ENCODE results near the gene CERCAM. TPM values are rescaled to one million over a fixed set of nuclear protein-coding genes. Genes with fewer than 3 reads are reported as not detected.

The CERCAM gene
- total and polyA plus RNA-seq, 2 of the 4 experiments (the other 2 are of a cell fraction), result 15.1 to 118 TPM

- dilution Hi-C loops (cut with HindIII; ENCODE audit: low sequenced_read_pairs, unreplicated experiment) (no loop called here), in situ Hi-C loops (cut with MboI; ENCODE audit: low sequenced_read_pairs) (no loop called here), intact Hi-C loops (cut with micrococcal nuclease) (no loop called here)
- POLR2A ChIA-PET (ENCODE audit: unreplicated experiment), result no interaction called here
- H3K9ac ChIP-seq (ENCODE audit: low read depth, low read length), result no peak overlapping the region
- no peak overlapping the region for H3K27ac ChIP-seq (ENCODE audit: insufficient read depth, low read length)
- no peak overlapping the region for H4K91ac ChIP-seq (ENCODE audit: insufficient read depth, low read depth, low read length)
- peaks cover 0 to 8% of the 10 kb centered on the region in 2 experiments; a peak in 3 of 4 replicates for H3K79me1 ChIP-seq (ENCODE audit: low read depth in 1 of 2, low read length in 2 of 2)
- no peak overlapping the region for H2BK15ac ChIP-seq (ENCODE audit: low read depth, low read length)
- DNase-seq, result no peak
- H3K9me3 ChIP-seq (ENCODE audit: control insufficient read depth, insufficient read depth, low read length), result no peaks in the 10 kb centered on the region
- no peaks in the 10 kb centered on the region for H4K20me1 ChIP-seq (ENCODE audit: insufficient read depth, low read length)
- no peak overlapping the region for H2BK5ac ChIP-seq (ENCODE audit: low read depth, low read length, poor library complexity, severe bottlenecking)
- H3K23ac ChIP-seq (ENCODE audit: low read depth, low read length), result no peak overlapping the region
- no peaks in the 10 kb centered on the region for H3K36me3 ChIP-seq (ENCODE audit: control insufficient read depth, insufficient read depth, low read length)
- H4K8ac ChIP-seq (ENCODE audit: low read depth in 2 of 2, low read length in 2 of 2), result no peak overlapping the region
- H3K18ac ChIP-seq (ENCODE audit: low read depth, low read length), result no peak overlapping the region
- H2BK120ac ChIP-seq (ENCODE audit: low read depth, low read length), result no peak overlapping the region
- no peak for ATAC-seq (ENCODE audit: low read depth)
- peaks cover 5% of the 10 kb centered on the region for H3K4me1 ChIP-seq (ENCODE audit: control insufficient read depth, insufficient read depth, low read length)
- H2AFZ ChIP-seq (replicated peaks; ENCODE audit: low read length, poor library complexity), result no peak overlapping the region
- H3K4ac ChIP-seq (ENCODE audit: low read depth, low read length), result no peak overlapping the region
- no peak overlapping the region for H3K4me2 ChIP-seq (ENCODE audit: low read depth, low read length)
- no CpG with 5 or more reads among the region's 6 CpGs for WGBS, 2 experiments (ENCODE audit: extremely low coverage in 2 of 2, insufficient read length in 1 of 2)
- no peak overlapping the region for H3K56ac ChIP-seq (ENCODE audit: extremely low read depth, insufficient read depth, low read length)
- no peaks in the 10 kb centered on the region for H3K9me1 ChIP-seq (ENCODE audit: insufficient read depth, low read length)
- no peak overlapping the region for H4K5ac ChIP-seq (ENCODE audit: low read depth, low read length)
- no peak overlapping the region for H2AK9ac ChIP-seq (replicated peaks; ENCODE audit: low read depth, low read length, poor library complexity)
- H3K14ac ChIP-seq (replicated peaks; ENCODE audit: low read depth, low read length), result no peak overlapping the region
- no peak for TF ChIP-seq CHD1 (IDR thresholded peaks at IDR 0.05; ENCODE audit: low read depth, low read length)
- TF ChIP-seq FOS (IDR thresholded peaks at IDR 0.05; ENCODE audit: low read depth, low read length), result no peak
- no peak for TF ChIP-seq BHLHE40 (IDR thresholded peaks at IDR 0.05; ENCODE audit: low read depth, low read length)
- no peak for TF ChIP-seq CEBPB (IDR thresholded peaks at IDR 0.05; ENCODE audit: low read depth, low read length)
- TF ChIP-seq RAD21 (IDR thresholded peaks at IDR 0.05; ENCODE audit: low read length), result no peak
- TF ChIP-seq ELK1 (IDR thresholded peaks at IDR 0.05; ENCODE audit: borderline replicate concordance, low read depth, low read length), result no peak
- TF ChIP-seq NFE2L2 (IDR thresholded peaks at IDR 0.05; ENCODE audit: low read depth, low read length), result no peak
- no peak for TF ChIP-seq CTCF (conservative IDR thresholded peaks at IDR 0.05; ENCODE audit: low read depth, low read length)
- no peak for TF ChIP-seq USF2 (IDR thresholded peaks at IDR 0.05; ENCODE audit: low read depth, low read length)
- no peak for TF ChIP-seq RCOR1 (IDR thresholded peaks at IDR 0.05; ENCODE audit: insufficient replicate concordance, low read length)
- no peak for TF ChIP-seq SMC3 (IDR thresholded peaks at IDR 0.05; ENCODE audit: low read depth, low read length)
- no peak for TF ChIP-seq MAFK (IDR thresholded peaks at IDR 0.05; ENCODE audit: low read depth, low read length)
- BruUV-seq (replicated peaks), result no TSS peak
- H2BK20ac ChIP-seq (ENCODE audit: low read depth, low read length), result no peak overlapping the region
- peaks cover 23% of the 10 kb centered on the region for H3K27me3 ChIP-seq (ENCODE audit: control insufficient read depth, insufficient read depth, low read length)
- H3K4me3 ChIP-seq (ENCODE audit: insufficient read depth, low read depth, low read length), result no peak overlapping the region
- CTCF ChIA-PET, result no interaction called here
- H2AK5ac ChIP-seq (ENCODE audit: low read depth, low read length), result no peak overlapping the region
Observed at GRCh38 chr9:128416432-128417019, 4.1 kb upstream of the CERCAM start.

All from IMR-90 (cell line).